Activated CD4-positive, CD25-positive, alpha-beta regulatory T cell treated with anti-CD3 and anti-CD28 coated beads, Interleukin-2, amount 50 U/mL, for 16 hours (primary cell): ENCODE results near the gene SDS.

Experiments used
- DNase-seq: peaks from one replicate; pipeline ENCODE4 v3.0.0-alpha.2; 2020; ENCODE audit warnings: low read depth, low spot score

SDS gene

GRCh38 chr12:113425960-113426453 lies 22.3 kb upstream of the SDS start:
- DNase-seq, result no peak

- DNase-seq, result peak; percentile 16
Measured at GRCh38 chr12:113424915-113425823, 21.5 kb upstream of the SDS start.

- no peak for DNase-seq
Measured at GRCh38 chr12:113424456-113424855, 20.8 kb upstream of the SDS start.

- DNase-seq, result no peak
Measured at GRCh38 chr12:113422886-113423669, 19.4 kb upstream of the SDS start.

GRCh38 chr12:113422030-113422885 lies 18.6 kb upstream of the SDS start, which contains the start of gene SDSL:
TSS of gene SDSL (plus strand) at chr12:113422380. CDS start at chr12:113427983, 5,603 bp downstream.
- no peak for DNase-seq

GRCh38 chr12:113420996-113421595 lies 17.4 kb upstream of the SDS start:
- DNase-seq, result no peak

GRCh38 chr12:113418213-113418879 lies 14.7 kb upstream of the SDS start:
- DNase-seq, result no peak

GRCh38 chr12:113416091-113416754 lies 12.5 kb upstream of the SDS start:
- no peak for DNase-seq

- no peak for DNase-seq
Measured at GRCh38 chr12:113414519-113415038, 10.9 kb upstream of the SDS start.

GRCh38 chr12:113413488-113413939 lies 9.8 kb upstream of the SDS start:
- no peak for DNase-seq

GRCh38 chr12:113409462-113410124 lies 5.9 kb upstream of the SDS start:
- no peak for DNase-seq

GRCh38 chr12:113408756-113409298 lies 5.1 kb upstream of the SDS start:
- no peak for DNase-seq

- DNase-seq, result no peak
Measured at GRCh38 chr12:113407931-113408600, 4.4 kb upstream of the SDS start.

- no peak for DNase-seq
Measured at GRCh38 chr12:113405694-113406093, 2.0 kb upstream of the SDS start.

GRCh38 chr12:113402586-113403260 lies 964 bp downstream of the SDS start:
- DNase-seq, result no peak

GRCh38 chr12:113401066-113402000 lies 2.4 kb downstream of the SDS start:
- DNase-seq, result no peak
